HG02642 (cell line): ENCODE data around the gene S100A3.
"Not testable (repeated sequence)": the region's sequence is repeated elsewhere in the genome, so short reads cannot be mapped to it uniquely, and the experiment has no call there.

Experiments used
- ATAC-seq: cut with Tn5 transposase; IDR thresholded peaks from one replicate; pipeline ENCODE4 v1.9.1; 2021; ENCODE audit warnings: mild to moderate bottlenecking; ENCODE audit not compliant: unreplicated experiment, poor library complexity

The S100A3 gene

DNA sequence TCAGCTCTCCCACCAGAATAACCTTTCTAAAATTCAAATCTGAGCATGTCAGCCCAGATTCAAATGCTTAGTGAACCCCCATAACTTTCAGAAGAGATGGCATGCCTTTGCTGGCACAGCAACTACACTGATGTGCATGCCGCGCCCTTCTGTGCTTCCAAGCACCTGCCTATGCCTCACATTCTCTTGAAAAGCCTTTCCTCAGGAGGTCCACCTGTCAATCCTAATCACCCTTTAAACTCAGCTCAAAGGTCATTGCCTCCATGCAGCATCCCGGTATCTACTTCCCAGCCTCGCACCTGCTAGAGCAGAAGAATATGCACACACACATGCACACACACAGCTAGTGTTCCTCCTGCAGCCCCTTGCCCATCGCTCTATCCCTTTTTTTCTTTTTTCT lies 21.8 kb upstream of the S100A3 start:
- ATAC-seq, result no peak

DNA sequence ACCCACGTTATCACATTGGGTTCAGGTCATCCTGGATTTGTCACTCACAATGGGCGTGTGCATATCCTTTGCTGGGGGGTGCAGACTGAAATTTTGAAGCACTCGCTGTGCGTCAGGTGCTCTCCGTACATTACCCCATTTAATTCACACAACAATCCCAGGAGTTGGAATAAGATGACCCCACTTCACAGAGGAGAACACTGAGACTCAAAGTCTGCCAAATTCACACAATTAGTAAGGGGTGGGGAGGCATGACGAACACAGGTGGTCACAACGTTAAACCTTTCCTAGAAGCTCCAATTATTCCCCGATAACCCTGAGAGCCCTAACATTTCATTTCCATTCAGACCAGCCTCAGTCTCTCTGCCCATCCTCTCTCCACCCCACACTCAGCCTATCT lies 20.4 kb upstream of the S100A3 start:
- no peak for ATAC-seq

DNA sequence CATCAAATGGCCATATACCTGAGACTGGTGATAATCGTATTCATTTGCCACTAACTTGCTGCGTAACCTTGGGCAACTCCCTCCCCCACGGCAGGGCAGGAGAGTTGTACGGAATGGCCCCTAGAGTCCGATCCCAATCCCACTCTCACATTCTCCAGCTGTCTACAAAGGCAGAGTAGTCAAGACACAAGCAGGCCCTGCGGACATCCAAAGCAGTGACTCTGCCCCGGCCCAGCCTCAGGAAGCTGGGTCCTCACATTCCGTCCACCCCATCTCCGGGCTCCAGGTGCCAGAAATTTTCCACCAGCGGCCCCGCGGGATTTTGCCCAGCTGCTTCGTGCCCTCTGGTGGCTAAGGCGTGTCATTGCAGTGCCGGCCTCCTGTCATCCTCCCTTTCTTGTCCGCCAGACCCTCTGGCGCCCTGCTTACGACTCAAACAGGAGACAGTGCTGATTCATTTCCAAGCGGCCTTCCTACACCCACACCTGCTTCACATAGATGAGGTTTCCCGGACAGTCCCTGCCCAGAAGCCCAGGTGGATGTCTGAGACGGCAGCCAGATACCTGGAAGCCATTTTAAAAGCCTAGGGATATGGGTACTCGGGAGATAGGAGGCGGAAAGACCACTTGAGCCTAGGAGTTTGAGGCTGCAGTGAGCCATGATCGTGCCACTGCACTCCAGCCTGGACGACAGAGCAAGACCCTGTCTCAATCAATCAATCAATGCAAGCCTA lies 19.5 kb upstream of the S100A3 start:
- ATAC-seq, result no peak

DNA sequence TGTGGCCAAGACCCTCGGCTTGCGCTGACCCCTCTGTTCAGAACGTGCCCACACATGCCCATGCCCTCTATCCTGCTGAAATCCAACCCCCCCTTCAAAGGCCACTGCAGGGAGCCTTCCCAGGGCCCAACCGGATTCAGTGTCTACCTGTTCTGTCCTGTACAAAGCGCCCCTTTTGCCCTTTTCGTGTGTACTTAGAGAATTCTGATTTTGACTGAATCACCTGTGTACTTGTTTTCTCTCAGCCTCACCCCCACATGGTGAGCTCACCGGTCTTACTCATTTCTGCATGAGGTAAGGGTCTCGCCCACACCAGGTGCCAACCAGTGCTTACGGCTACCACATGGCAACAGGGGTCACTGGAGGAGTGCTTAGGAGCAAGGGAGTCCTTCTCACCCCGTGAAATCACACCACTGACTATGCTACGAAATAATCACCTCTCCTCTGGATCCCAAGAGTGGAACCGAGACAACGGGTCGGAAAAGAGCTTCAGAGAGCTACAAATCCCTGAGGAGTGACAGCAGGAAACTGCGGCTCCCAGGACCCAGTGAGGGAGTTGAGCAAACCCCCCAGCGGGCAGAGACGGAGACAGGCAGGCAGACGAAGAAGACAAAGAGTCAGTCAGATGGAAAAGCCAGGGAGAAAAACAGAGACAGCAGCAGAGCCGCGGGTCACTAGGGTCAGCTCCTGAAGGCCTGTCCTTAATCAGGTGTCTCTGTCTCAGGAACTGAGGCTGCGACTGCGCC lies 18.7 kb upstream of the S100A3 start:
- no peak for ATAC-seq

DNA sequence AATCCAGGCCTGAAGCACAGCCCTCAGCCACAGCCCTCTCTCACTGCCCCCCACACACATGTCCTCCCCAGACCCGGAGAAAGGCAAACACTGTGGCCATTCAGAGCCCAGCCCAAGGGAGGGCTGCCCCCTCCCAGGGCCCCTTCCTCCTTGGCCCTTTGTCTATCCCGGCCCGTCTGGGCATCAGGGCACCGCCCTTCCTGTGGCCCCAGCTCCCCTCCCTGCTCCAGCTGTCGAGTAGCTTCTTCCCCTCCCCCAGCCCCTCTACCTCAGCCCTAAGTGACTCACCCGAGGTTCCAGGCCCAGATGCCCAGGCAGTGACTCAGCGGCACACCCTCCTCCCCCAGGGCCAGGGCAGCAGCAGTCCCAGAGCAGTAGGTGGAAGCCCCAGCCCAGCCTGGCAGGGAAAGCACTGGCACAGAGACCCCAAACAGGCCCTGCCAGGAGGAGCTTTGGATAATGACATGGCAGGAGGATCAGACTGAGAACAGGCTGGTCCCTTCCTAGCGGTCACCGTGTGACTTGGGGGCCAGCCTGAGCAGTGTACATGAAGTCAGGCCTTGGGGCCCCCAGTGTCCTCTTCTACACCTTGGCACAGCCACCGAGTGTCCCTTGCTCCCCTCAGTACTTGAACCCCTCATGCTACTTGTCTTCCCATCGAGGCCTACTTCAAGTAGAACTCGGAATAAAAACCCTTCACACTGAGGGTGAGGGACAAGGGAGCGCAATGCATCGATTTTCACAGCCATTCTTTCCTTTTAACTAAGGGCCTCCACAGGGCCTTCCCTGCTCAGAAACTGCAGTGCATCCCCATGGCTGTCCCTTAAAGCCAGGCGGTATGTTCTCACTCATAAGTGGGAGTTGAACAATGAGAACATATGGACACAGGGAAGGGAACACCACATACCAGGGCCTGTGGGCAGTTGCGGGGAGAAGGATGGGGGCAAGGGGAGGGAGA lies 17.6 kb upstream of the S100A3 start:
- no peak for ATAC-seq

DNA sequence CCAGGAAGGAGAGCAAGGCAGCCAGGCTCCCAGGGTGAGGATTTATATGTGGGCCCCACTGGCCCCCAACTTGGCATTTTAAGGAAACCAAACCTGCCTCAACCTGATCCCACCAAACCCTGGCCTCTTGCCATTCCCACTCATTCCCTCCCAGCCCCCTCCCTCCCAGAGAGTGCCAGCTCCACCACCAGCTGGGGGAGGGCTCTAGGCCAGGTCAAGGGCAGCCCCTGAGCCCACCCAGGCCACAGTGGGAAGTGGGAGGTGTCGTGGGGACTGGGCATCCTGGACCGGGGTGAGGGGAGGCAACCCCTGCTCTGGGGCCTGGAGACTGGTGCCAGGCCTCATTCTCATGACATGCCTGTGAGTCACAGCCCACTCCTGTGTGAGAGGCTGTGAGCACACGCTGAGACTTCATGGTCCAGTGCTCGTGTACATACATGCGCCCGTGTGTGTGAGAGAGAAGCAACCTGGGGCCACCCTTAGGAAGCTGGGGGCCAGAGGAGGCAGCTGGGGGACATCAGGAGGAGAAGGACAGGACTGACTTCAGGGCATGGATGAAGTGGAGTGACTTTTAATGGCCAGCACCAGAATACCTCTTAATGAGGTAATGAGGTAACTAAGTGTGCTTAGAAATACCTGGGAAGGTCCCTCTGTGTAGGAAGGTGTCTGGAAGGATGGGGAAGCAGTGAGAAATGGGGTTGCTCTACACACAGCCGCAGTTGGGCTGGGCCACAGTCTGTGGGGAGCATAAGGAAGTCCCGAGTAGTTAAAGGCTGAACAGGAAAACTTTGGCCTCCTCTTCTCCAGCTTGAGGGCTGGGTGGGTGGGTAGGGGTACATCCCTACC lies 16.7 kb upstream of the S100A3 start, which contains the start of gene S100A2:
S100A2 (minus strand) TSS at position 316 of the 846 bp plus-strand sequence. CDS start 1,967 bp downstream, outside the sequence.
- no peak for ATAC-seq

DNA sequence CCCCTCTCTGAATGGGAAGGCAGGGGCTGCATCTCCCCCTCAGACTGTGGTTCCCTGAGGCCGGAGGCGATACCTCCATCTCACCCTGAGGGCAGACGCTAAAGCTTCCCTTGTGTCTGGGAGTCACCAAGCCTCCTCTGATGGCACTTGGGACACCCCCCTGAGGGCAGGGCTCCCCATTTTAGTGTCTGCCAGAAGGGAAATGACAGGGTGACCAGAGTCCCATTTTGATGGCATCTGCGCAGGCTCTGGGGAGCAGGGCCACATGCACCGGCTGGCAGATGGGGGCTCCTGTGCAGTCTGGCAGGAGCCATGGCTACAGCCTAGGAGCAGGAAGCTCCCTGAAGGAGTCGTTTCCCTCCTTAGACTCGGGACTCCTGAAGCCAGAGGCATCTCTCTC lies 14.9 kb upstream of the S100A3 start:
- ATAC-seq, result no peak

DNA sequence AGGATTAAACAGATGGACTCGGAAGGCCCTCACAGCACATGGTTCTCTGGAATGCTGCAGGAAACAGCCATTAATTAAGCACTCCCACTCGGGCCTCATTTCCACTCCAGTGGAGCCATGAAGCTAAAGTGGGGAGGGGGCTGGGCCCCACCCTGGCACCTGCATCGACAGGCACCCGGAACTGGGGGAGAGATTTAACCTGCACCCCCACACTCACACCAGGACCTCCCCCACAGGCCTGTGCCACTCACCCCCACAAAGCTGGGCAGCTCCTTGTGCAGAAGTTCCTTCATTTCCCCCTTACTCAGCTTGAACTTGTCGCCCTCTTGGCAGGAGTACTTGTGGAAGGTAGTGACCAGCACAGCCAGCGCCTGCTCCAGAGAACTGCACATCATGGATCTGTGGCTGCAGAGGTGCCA lies 14.4 kb upstream of the S100A3 start:
- ATAC-seq, result no peak

DNA sequence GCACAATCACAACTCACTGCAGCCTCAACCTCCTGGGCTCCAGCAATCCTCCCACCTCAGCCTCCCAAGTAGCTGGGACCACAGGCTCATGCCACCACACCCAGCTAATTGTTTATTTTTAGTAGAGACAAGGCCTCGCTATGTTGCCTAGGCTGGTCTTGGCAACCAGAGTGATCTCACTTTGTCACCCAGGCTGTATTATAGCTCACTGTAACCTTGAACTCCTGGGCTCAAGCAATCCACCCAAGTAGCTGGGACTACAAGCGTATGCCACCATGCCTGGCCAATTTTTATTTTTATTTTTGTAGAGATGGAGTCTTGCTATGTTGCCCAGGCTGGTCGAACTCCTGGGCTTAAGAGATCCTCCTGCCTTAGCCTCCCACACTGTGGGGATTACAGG lies 13.0 kb upstream of the S100A3 start:
- not testable (repeated sequence) for ATAC-seq

DNA sequence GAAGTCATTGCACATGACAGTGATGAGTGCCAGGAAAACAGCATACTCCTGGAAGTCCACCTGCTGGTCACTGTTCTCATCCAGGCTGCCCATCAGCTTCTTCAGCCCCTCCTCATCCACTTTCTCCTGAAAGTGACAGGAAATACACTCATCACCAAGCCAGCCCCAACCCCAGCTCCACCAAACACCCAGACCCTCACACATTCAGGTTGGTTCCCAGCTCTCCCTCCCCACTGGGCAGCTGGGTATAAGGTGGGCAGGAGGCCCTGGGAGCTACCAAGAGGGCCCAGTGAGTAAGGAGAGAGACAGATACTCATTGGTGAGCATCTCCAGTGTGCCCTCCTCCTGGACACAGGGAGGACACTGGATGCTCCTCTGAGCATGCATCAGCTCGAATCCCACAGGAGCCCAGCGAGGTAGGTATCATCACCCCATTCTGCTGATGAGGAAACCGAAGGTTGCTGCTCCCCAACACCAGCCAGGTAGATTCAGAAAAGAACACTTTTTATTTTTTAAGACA lies 12.5 kb upstream of the S100A3 start:
- no peak for ATAC-seq

DNA sequence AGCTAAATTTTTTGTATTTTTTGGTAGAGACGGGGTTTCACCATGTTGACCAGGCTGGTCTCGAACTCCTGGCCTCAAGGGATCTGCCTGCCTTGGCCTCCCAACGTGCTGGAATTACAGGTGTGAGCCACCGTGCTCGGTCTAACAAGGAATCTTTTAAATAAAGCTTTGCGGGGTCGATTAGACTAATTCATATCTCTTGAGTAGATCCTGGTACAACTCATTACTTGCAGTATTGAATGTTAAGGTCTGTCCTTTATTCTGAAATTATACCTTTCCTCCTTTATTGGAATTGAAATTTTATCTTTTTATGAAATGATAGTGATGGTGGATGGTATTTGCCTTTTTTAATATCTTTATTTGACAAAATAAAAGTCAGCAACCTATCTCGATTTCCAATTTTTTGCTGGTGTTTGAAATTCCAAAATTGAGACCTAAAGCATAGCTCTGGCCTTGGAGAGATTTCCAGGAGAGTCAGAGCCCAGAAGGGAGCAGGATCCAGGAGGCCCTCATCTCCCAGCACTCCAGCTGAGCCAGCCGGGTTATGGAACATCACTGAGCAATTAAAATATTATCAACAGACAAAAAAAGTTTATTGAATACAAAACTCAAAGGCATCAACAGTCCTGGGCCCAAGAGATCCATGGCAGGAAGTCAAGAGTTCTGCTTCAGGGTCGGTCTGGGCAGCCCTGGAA lies 11.9 kb upstream of the S100A3 start:
- no peak for ATAC-seq

DNA sequence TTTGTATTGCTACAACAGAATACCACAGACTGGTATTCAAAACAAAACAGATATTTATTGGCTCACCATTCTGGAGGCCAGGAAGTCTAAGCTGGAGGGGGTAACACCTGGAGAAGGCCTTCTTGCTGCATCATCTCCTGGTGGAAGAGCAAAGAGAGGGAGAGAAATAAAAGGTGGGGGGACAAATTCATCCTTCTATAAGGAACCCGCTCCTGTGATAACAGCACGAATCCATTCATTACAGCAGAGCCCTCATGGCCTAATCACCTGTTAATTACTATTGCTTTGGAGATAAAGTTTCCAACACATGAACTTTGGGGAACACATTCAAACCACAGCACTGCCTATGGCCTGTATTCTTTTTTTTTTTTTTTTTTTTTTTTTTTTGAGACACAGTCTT lies 11.2 kb upstream of the S100A3 start:
- ATAC-seq, result no peak

DNA sequence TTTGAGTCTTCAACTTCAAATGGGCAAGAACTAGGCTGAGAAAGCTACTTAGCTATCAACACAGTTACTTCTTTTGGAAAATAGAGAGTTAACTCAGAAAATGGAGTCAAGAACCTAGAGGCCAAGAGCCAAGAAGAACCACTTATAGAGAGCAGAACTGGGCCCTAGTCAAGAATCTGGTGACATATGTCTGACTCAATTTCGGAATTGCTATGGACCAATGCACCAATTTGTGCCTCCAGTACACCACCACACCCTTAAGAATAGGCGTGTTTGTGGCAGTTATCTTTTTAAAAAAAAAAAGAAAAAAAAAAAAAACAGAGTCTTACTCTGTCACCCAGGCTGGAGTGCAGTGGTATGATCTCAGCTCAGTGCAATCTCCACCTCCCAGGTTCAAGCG lies 8.8 kb upstream of the S100A3 start:
- no peak for ATAC-seq

DNA sequence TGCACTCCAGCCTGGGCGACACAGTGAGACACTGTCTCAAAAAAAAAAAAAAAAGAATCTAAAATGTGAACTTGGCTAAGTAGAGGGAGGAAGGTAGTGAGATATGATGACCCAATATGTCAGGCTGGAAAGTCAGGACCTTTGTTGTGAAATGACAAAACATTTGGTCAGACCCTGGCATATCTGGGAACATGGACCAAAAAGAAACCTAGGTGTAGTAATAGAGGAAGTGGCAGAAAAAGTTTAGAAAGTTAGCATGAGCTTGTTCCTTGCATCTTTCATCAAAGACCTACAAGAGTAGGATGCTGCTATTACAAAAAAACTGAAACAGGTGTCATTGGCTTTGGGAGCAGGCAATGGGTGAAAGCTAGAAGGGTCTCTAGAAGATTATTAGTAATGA lies 7.3 kb upstream of the S100A3 start:
- no peak for ATAC-seq

DNA sequence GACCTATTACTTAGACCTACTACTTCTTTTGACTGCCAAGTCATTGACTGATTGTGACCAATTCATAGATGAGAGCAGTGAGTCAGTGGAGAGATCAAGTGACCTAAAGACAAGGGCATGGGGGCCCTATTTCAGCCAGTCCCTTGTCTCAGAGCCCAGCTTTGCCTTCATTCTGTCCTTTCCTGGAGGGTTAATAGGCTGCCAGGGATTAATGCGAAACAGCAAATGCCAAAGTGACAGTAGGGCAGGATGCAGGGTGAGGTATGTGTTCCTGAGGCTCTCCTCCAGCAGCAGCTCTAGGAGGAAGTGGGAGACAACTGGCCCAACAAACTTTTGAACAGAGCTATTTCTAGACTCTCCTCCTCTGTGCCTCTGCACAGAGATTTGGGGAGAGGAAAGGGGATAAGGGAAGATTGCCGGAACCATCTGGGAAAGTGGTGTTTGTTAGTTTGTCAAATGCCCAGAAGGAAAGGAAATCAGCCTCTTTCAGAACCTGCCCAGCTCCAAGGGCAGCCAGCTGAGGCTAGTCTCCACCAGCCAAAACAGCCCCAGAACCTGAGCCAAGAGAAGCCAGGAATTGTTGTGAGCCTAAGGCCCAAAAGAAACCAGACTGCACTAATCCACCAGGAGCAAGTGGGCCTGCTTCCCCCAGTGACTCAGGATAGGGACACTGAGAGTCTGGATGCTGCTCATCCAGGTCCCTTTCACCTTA lies 4.9 kb upstream of the S100A3 start:
- no peak for ATAC-seq

DNA sequence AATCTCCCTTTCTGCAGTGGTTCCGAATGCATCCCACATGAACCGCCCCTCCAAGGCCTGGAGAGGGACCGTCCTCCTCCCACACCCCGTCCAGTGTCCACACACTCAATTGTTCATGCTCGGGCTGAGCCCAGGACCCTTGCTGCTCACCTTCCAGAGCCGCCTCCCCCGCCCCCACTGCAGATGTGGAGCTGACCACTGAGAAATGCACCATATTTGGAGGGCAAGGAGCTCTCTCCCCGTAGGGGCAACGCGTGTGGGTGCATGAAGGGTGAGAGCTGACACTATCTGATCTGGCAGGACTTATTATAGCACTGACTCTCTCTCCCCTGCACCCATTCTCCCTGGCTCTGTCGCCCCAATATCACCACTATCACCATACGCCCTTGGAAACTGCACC lies 4.0 kb upstream of the S100A3 start:
- ATAC-seq, result no peak

DNA sequence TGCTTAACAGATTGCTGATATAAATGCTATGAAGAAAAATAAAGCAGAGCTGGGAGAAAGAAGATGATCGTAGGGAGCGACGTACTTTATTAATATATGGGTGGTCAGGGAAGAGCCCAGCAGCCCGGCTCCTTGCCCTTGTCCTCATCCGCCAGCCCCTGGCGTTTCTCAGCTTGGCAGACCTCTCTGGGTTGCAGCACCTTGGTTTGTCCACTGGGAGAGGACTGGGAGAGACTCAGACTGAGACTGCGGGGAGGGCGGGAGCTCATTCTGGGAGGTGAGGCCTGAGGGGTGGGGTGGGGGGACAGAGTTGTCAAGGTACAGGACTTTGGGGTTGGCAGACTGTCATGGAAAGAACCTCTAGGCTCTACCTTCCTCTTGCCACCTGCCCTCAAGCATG lies 3.3 kb upstream of the S100A3 start:
- no peak for ATAC-seq

DNA sequence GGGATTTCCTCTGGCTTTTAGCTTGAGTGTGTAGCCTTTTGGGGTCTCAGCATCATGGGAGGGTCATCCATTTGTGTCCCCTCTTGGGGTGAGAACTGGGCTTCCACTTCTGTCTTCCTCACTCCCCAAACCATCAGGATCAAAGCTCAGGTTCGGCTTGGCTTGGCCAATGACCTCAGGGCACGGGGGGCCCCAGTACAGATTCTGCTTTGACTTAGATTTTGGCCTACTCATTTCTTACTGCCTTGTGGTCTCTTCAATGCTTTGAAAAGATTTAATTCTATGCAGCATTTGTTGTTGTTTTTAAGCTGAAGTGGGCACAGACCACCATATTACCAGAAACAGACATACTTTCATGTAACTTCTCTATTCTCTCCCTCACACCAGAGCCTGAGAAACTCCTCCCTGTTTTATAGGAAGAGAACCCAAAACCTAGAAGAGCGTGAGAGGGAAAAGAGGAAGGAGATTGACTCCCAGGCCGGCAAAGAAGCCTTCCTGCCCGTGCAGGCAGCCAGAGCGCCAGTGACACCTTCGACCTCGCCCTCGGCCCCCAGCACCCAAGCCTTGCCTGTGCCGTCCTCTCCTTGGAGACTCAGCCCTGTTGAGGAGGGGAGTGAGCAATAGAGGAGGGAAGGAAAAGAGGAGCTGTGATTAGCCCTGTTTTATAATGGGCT lies 1.9 kb upstream of the S100A3 start:
- ATAC-seq, result no peak
